ENCODE measurements around the gene HILPDA.
A peak's percentile ranks its signal among the peaks of the same experiment; 100 is the strongest.
"Not testable (repeated sequence)": the region's sequence is repeated elsewhere in the genome, so short reads cannot be mapped to it uniquely, and the experiment has no call there.

Gene HILPDA

DNA sequence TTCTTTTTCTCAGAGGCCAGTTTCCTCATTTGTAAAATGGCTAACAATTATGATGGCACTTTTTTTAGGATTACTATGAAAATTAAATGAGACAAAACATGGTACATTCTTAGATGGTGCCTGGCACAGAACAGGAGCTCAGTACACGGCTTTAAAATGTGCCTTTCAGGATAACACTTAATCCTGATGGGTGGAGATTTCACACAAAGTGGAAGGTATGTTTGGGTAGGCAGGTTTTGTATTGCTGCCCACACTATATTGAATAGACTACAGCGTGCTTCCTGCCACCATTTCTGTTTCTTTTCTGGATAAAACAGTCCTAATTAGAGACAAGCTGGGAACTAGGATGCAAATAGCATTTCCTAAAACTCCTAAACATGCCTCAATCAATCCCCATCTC, 23.9 kb upstream of the HILPDA start:
- no peak for DNase-seq (ENCODE audit: low spot score)

DNA sequence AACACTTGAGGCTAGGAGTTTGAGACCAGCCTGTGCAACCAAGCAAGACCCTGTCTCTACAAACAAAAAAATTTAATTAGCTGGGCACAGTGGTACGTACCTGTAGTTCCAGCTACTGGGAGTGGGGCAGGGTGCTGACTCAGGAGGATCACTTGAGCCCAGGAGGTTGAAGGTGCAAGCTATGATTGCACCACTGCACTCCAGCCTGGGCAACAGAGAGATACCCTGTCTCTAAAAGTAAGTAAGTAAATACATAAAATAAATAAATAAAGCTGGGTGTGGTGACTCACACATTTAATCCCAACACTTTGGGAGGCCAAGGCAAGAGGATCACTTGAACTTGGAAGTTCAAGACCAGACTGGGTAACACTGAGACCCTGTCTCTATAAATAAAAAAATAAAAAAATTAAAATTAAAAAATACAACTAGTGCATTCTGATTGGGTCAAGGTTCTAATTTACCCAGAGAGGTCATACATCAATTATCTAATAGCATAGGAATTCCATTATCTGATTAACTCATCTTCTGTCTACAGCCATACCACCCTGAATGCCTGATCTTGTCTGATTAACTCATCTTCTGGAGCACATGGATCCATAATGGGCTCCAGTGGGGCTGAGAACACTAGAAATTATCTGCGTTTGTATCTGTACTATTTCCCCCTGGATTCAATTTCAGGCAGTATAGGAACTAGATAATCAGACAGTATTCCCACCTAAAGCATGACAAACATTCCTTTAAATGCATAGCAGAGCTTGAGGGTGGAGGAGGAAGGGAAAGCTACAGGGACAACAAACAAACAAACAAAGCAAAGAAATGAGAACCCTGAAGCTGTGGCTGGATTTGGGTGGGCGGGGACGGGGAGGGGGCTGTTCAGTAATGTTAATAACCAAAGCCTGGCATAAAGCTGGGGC, 21.0 kb upstream of the HILPDA start:
- no peak for DNase-seq (ENCODE audit: low spot score)

DNA sequence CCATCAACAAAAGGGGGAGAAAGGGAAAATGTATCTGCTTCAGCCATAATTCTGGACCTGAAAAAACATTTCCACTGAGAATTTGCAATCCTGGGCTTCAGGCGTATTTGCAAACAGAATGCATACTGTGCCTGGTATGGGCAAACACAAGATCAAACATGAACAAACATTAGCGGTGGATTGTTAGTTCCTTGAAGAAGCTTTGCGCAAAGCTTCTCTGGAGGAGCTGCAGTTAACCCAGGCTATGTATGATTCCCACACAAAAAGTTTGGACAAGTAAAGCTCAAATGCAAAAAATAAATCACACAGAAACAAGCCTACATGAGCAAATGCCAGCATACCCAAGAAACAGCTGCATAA, 20.4 kb upstream of the HILPDA start:
- no peak for DNase-seq (ENCODE audit: low spot score)

DNA sequence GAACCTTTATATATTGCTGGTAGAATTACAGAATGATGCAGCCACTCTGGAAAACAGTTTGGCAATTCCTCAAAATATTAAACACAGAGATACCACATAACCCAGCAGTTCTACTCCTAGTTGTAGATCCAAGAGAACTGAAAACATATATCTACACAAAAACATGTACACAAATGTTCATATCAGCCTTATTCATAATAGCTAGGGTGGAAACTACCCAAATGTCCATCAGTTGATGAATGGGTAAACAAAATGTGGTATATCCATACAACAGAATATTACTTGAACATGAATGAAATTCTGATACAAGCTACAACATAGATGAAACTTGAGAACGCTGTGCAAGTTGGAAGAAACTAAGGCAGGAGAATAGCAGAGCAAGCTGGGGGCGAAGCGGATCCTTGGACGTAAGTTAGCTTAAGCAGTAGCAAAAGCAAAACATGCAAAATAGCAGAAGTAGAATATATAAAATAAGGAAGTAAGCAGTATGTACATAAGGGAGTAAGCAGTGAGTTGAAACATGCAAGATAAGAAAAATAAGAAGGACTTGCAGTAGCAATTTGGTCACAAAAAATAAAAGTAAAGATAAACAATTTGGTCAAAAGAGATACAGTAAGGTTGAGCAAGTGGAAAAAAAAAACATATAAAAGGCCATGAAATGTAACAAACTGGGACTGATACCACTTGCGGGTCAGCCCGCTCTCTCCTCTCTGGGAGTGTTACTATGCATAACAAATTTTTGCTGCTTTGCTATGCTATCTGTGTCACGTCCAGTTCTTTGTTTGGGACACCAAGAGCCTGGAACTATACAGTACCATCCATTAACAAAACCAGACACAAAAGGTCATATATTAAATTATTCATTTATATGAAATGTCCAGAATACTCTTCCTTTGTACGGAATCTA, 18.0 kb upstream of the HILPDA start:
- no peak for DNase-seq (ENCODE audit: low spot score)

DNA sequence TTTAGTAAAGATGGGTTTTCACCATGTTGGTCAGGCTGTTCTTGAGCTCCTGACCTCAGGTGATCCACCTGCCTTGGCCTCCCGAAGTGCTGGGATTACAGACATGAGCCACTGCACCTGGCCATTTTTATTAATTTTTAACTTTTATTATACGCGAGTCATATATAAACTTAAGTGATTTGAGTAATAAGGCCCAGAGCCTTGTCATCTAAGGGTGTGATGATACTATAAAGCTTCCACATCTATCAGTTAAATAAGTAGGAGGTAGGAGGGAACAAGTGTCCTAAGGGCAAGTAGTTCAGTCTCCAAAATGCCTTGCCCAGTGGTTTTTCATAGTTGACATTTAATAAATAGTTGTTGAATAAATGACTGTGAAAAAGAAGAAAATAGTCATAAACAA, 13.3 kb upstream of the HILPDA start:
- DNase-seq (ENCODE audit: low spot score), result peak; percentile 34

DNA sequence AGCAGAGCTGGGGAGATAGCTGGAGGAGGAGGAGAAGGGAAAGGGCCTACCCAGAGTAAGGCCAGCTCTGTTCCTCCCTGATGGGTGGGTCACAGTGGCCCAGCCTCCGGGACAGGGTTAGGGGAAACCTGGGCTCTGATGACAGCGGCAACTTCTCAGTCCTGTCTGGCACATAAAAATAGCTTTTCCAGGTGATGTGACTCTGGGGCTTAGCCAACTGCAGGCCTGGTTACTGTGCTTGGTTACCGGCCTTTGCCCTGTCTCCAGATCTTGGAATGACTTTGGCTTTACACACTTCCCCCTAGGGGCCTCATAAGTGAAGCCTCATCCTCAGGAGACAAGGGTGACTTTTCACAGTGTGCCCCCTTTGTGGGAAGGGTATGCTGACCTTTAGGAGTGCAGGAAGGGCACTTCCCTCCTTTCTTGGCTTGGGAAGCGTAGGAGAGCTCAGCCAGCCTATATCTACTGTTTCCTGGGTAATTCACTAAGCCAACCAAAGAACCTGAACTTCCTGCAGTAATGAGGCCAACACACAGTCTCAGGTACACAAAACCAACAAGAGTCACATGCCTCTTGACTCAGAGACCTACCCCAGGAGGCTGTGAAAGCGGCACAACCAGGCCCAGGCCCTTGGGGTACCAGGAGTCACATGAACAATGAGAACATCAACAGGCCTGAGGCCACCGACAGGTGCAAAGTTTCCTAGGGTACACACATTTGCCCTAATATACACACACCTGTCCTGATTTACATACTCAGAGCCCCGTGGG, 11.7 kb upstream of the HILPDA start:
- DNase-seq (ENCODE audit: low spot score), result no peak

DNA sequence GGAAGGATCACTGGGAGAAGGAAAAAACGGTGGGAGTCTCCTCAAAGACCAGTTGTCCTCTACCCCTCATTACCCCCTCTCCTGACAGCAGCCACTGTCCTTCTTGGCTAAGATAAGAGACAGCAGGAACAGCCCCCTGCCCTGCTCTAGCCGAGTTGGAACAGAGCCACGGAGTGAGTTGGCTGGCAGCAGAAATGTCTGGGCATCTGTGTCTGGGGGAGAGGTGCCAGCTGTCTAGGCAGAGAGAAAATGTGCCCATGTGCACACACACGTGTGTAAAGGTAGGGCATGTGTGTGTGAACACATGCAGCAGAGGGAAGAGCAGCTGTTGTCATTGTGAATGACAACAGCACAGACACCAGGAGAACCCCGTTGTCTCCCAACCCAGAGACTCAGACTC, 9.4 kb upstream of the HILPDA start:
- DNase-seq (ENCODE audit: low spot score), result no peak

DNA sequence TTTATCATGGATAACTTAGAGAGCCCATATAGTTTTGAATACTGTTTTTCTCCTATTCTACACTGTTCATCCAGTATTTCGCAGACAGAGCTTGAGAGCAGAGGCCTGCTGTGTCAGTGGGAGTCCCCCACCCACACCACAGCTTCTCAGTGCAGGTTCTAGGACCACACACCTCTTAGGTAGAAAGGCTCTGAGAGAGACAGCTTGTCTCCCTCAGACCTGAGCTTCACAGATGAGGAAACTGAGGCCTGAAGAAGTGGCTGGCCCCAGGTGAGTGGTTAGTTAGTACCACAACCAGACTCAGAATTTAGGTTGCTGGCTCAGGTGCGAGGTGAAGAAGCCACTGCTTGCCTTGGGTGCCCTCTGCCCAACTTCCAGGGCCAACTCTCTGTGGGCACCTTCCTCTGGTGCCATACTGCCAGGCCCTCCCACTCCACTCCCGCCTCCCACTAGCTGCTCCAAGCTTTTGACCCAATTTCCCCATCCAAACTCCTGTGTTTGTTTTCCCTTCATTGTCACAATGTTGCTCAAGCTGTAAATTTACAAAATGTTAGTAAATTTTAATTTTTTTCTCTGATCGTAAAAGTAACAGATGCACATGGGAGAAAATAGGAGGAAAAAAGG, 7.6 kb upstream of the HILPDA start:
- no peak for DNase-seq (ENCODE audit: low spot score)

DNA sequence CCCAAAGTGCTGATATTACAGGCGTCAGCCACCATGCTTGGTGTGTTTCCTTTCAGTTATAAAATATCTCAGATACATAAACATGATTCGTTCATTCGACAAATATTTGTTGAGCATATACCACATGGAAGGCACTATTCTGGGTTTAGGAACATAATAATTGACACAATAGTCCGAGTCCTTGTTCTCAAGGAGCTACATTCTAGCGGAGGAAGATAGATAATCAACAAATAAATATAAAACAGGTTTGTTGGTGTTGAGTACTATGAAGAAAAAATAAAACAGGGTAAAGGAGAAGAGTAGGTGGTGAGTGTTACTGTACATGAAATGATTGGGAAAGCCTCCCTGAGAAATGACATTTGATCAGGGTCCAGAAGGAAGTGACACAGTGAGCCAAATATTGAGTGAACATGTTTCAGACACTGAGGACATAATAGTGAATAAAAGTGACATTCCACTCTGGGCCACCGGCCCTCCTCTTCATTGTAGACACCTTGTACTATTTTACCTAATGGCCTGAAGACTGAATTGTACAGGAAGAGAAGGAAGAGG, 6.9 kb upstream of the HILPDA start:
- no peak for DNase-seq (ENCODE audit: low spot score)

DNA sequence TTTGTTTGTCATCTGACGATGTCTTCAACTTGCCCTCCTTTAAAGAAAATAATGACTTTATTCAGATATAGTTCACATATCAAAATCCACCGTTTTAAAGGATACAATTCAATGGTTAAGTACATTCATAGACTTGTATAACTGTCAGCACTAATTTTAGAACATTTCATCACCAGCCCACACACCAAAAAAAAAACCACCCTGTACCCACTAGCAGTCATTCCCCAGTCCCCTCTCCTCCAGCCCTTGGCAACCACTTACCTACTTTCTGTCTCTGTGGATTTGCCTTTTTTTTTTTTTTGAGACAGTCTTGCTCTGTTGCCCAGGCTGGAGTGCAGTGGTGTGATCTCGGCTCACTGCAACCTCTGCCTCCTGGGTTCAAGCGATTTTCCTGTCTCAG, 5.3 kb upstream of the HILPDA start:
- DNase-seq (ENCODE audit: low spot score), result no peak

DNA sequence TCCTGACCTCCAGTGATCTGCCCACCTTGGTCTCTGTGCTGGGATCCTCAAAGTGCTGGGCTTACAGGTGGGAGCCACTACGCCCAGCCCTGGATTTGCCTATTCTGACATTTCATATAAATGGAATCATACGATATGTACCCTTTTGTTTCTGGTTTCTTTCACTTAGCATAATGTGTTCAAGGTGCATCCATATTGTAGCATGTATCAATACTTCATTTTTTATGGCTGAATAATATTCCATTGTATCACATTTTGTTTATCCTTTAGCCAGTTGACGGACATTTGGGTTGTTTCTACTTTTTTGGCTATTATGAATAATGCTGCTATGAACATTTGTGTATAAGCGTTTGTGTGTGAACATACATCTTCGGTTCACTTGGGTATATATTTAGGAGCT, 4.8 kb upstream of the HILPDA start:
- DNase-seq (ENCODE audit: low spot score), result no peak

DNA sequence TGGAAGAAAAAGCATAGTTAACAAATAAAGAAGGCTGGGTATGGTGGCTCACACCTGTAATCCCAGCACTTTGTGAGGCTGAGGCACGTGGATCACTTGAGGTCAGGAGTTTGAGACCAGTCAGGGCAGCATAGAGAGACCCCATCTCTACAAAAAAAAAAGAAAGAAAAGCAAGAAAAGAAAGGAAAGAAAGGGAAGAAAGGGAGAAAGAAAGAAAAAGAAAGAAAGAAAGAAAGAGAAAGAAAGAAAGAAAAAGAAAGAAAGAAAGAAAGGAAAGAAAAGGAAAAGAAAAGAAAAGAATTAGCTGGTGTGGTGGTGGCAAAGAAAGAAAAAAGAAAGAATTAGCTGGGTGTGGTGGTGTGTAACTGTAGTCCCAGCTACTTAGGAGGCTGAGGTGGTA, 3.1 kb upstream of the HILPDA start:
- DNase-seq (ENCODE audit: low spot score), result no peak

DNA sequence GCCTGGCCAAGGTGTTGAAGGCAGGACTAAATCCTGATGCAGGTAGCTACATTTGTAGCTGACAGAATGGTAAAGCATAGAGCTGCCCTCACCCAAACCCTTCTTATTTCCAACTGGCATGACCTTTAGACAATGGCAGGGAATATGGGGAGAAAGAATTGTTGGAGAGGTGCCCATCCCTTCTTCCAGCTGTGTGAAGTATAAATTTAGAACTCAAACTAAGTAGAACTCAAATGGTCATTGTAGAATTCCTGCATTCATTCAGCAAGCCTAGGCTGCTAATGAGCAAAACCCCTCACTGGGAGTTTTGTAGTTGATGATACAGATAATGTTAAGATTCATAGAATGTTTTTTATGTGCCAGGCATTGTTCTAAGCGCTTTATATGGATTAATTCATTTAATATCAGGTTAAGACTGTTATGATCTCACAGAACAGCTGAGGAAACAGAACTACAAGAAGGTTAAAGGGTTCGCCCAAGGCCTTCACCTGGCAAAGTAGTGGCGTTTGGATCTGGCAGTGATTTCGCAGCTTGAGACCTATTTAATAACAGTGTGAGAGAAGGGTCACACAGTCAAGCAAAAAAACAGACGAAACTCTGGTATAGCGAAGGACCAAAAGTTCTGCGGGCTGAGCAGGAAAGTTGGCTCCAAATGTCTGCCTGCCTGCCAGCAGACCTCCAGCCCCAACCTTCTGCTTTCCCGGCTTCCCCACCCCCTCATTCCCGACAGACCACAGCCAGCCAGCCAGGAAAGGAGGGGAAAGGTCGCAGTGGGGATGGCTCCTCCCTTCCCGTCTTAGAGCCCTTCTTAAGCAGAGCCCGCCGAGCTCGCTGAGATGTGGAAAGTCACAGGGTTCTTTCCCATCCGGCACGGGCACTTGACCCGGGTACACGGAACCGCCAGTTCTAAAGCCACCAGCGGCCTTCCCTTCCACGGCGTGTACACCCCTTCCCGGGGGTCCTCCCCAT, 1.6 kb upstream of the HILPDA start:
- DNase-seq (ENCODE audit: low spot score), result no peak

DNA sequence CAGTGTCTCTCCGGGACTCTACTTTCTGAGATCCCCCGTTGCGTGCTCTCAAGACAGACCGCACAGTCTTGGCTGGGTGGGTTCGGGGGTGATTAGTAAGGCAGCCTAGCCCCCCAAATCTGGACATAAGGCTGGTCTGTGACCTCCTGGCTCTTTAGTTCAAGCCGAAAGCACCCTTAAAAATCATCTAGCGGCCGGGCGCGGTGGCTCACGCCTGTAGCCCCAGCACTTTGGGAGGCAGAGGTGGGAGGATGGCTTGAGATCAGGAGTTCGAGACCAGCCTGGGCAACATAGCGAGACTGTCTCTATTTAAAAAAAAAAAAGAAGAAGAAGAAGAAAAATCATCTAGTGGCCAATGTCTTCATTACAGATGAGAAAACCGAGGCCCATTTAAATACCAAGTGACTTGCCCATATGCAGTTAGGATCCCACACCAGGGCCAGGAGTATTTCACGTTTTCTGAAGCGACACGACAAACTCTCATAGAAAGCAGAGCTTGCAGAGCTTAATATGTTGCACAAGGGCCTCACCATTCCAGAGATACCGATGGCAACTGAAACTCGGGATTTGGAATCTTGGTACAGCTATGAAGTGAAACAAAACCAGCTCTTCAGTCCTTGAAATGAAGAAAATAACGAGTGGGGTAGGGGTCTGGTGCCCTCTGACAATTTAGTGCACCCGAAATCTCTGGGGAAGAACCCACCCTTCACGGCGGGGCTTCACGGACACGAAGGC, 703 bp upstream of the HILPDA start:
- no peak for DNase-seq (ENCODE audit: low spot score)

DNA sequence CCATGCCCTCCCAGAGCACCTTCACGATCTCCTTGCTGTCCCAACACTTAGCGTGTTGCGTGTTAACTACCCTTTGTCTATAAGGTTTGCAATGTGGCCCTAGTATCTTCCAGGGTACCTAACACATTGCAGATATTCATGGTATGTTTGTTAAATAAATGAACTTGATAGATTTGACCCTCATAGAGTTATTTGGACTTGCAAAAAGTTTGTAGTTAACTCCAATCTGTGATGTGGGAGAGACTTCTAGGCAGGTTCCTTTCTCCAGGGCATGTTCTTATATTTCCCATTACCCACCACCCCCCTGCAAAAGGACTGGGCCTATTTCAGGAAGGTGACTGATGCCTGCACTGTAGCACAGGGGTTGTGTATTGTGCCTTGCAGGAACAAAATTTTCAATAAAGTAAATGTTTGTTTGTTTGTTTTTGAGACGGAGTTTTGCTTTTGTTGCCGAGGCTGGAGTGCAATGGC, 612 bp downstream of the HILPDA start:
- DNase-seq (ENCODE audit: low spot score), result no peak

DNA sequence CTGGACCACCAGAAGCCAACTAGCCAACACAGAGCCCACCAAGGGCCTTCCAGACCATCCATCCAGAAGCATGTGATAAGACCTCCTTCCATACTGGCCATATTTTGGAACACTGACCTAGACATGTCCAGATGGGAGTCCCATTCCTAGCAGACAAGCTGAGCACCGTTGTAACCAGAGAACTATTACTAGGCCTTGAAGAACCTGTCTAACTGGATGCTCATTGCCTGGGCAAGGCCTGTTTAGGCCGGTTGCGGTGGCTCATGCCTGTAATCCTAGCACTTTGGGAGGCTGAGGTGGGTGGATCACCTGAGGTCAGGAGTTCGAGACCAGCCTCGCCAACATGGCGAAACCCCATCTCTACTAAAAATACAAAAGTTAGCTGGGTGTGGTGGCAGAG, 1.7 kb downstream of the HILPDA start:
- not testable (repeated sequence) for DNase-seq (ENCODE audit: low spot score)

DNA sequence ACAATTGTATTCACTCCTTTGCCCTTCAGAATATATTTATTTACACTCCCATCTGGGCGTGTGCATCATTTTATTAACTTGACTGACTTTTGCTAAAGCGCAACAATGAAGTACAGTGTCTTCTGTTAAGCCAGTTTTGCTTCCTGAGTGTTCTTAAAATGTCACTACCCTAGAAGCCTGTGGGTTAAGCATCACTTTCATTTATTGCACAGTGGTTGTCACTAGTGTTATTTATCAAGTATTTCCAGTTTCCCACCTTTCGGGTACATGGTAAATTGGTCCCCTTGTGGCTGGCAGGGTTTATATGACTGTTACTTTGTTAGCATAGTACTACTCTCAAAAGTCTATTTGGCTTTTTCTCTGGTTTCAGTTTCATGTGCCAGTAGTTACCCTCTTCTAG, 3.3 kb downstream of the HILPDA start:
- no peak for DNase-seq (ENCODE audit: low spot score)

DNA sequence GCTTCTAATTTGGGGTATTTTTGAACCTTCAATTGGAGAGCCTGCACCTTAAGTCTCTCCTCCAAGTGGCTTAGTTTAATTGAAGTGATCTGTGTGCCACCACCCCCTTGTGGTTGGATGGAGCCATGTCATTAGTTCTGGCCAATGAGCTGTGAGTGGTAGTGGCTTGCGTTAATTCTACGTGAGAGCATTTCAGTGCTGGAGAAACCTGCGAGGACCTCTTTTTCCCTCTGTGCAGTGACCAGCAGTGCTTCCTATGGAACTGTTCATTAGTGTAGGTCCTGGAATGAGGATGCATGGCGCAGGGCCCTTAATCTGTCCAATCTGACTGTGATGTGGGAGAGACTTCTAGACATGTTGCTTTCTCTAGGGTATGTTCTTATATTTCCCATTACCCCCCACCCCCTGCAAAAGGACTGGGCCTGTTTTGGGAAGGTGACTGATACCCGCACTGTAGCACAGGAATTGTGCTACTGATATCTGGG, 3.8 kb downstream of the HILPDA start:
- DNase-seq (ENCODE audit: low spot score), result peak; percentile 53

DNA sequence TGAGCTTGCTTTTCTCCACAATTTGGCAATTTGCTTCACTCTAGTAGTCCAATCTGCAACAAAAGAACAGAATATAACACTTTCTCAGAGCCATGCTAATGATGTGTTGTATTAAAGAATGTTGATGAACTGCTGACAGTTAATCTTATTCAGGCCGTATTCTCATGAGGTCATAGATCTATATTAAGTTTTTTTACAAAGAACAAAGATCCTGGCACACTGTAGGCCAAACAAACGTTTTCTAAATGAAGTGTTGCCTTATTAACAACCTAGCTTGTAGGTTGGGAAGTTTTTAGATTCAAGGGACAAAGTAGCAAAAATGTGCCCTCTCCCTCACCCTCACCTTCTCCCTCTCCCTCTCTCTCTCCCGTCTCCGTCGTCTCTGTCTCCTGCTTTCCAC, 6.8 kb downstream of the HILPDA start:
- DNase-seq (ENCODE audit: low spot score), result no peak
